WTC11 (cell line): Measurements from ENCODE around the gene MAP3K10.

Experiments
- EMX1 ChIP-seq: fragments of 250-450 bp; sonication (Bioruptor Pico); IDR thresholded peaks from 2 replicates; pipeline ENCODE4 v1.8.0; 2021; ENCODE audit warnings: mild to moderate bottlenecking
- ESRRA ChIP-seq: sonication (generic); formaldehyde crosslinking; IDR thresholded peaks from 2 replicates; pipeline ENCODE4 v1.8.1; 2022; ENCODE audit warnings: mild to moderate bottlenecking, missing genetic modification reagents, borderline replicate concordance
- GRHL2 ChIP-seq: fragments of 250-450 bp; sonication (Bioruptor Pico); IDR thresholded peaks from 2 replicates; pipeline ENCODE4 v1.8.0; 2022; ENCODE audit warnings: mild to moderate bottlenecking, moderate library complexity; ENCODE audit not compliant: insufficient replicate concordance, severe bottlenecking
- MXD4 ChIP-seq: fragments of 250-450 bp; sonication (Bioruptor Pico); IDR thresholded peaks from 2 replicates; pipeline ENCODE4 v1.8.0; 2021; ENCODE audit warnings: mild to moderate bottlenecking, moderate library complexity, borderline replicate concordance
- NR2C2 ChIP-seq: sonication (generic); formaldehyde crosslinking; IDR thresholded peaks from 2 replicates; pipeline ENCODE4 v1.8.0; 2022; ENCODE audit warnings: mild to moderate bottlenecking, missing genetic modification reagents
- RELA ChIP-seq: sonication (generic); formaldehyde crosslinking; IDR thresholded peaks from 2 replicates; pipeline ENCODE4 v1.8.1; 2022; ENCODE audit warnings: missing genetic modification reagents, mild to moderate bottlenecking, borderline replicate concordance
- ZNF121 ChIP-seq: sonication (generic); formaldehyde crosslinking; IDR thresholded peaks from 2 replicates; pipeline ENCODE4 v1.8.0; 2023; ENCODE audit warnings: missing genetic modification reagents
- TF ChIP-seq, protein P1 (sequence below): sonication (generic); formaldehyde crosslinking; IDR thresholded peaks from 2 replicates; pipeline ENCODE4 v1.8.1; 2022; ENCODE audit warnings: mild to moderate bottlenecking, missing genetic modification reagents, moderate library complexity, borderline replicate concordance
- TF ChIP-seq, protein P2 (sequence below): fragments of 200-600 bp; IDR thresholded peaks from 2 replicates; pipeline ENCODE4 v1.8.0; 2022; ENCODE audit warnings: antibody characterized with exemption
- TF ChIP-seq, protein P3 (sequence below): sonication (generic); formaldehyde crosslinking; conservative IDR thresholded peaks from 2 replicates; pipeline ENCODE4 v1.8.1; 2022; ENCODE audit warnings: mild to moderate bottlenecking, missing genetic modification reagents
- TF ChIP-seq, protein P4 (sequence below): sonication (generic); formaldehyde crosslinking; IDR thresholded peaks from 2 replicates; pipeline ENCODE4 v1.8.1; 2023; ENCODE audit warnings: mild to moderate bottlenecking, missing genetic modification reagents, moderate library complexity
- TF ChIP-seq, protein P5 (sequence below): sonication (generic); formaldehyde crosslinking; IDR thresholded peaks from 2 replicates; pipeline ENCODE4 v1.8.1; 2022; ENCODE audit warnings: low read depth, mild to moderate bottlenecking, moderate library complexity, missing genetic modification reagents, borderline replicate concordance

DNA sequence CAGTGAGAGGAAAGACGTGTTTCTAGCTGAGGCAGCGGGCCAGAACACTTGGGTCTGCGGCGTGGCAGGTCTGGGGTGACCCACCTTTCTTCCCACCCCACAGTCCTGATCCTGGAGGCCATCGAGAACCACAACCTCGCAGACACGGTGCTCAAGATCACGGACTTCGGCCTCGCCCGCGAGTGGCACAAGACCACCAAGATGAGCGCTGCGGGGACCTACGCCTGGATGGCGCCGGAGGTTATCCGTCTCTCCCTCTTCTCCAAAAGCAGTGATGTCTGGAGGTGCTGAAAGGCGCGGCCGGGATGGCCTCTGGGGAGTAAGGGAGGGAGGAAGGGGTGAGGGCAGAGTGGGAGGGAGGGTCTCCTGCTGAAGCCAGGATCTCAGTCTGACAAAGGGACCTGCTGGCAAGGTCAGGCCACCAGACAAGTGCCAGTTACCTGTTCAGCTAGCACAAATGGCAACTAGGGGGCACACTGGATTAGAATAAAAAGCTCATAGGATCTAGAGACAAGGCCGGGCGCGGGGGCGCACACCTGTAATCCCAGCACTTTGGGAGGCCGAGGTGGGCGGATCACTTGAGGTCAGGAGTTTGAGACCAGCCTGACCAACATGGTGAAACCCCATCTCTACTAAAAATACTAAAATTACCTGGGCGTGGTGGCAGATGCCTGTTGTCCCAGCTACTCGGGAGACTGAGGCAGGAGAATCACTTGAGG lies 7.2 kb downstream of the MAP3K10 start:
- no peak for TF ChIP-seq EMX1
- TF ChIP-seq, protein P1, sequence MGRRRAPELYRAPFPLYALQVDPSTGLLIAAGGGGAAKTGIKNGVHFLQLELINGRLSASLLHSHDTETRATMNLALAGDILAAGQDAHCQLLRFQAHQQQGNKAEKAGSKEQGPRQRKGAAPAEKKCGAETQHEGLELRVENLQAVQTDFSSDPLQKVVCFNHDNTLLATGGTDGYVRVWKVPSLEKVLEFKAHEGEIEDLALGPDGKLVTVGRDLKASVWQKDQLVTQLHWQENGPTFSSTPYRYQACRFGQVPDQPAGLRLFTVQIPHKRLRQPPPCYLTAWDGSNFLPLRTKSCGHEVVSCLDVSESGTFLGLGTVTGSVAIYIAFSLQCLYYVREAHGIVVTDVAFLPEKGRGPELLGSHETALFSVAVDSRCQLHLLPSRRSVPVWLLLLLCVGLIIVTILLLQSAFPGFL: no peak
- TF ChIP-seq, protein P2, sequence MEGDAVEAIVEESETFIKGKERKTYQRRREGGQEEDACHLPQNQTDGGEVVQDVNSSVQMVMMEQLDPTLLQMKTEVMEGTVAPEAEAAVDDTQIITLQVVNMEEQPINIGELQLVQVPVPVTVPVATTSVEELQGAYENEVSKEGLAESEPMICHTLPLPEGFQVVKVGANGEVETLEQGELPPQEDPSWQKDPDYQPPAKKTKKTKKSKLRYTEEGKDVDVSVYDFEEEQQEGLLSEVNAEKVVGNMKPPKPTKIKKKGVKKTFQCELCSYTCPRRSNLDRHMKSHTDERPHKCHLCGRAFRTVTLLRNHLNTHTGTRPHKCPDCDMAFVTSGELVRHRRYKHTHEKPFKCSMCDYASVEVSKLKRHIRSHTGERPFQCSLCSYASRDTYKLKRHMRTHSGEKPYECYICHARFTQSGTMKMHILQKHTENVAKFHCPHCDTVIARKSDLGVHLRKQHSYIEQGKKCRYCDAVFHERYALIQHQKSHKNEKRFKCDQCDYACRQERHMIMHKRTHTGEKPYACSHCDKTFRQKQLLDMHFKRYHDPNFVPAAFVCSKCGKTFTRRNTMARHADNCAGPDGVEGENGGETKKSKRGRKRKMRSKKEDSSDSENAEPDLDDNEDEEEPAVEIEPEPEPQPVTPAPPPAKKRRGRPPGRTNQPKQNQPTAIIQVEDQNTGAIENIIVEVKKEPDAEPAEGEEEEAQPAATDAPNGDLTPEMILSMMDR: no peak
- TF ChIP-seq ESRRA: no peak
- no peak for TF ChIP-seq GRHL2 (CRISPR knock-in tag)
- no peak for TF ChIP-seq ZNF121 (CRISPR knock-in tag)
- TF ChIP-seq NR2C2 (CRISPR knock-in tag): no peak
- TF ChIP-seq, protein P3, sequence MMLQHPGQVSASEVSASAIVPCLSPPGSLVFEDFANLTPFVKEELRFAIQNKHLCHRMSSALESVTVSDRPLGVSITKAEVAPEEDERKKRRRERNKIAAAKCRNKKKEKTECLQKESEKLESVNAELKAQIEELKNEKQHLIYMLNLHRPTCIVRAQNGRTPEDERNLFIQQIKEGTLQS: no peak
- TF ChIP-seq, protein P4, sequence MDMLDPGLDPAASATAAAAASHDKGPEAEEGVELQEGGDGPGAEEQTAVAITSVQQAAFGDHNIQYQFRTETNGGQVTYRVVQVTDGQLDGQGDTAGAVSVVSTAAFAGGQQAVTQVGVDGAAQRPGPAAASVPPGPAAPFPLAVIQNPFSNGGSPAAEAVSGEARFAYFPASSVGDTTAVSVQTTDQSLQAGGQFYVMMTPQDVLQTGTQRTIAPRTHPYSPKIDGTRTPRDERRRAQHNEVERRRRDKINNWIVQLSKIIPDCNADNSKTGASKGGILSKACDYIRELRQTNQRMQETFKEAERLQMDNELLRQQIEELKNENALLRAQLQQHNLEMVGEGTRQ (CRISPR knock-in tag): no peak
- TF ChIP-seq, protein P5, sequence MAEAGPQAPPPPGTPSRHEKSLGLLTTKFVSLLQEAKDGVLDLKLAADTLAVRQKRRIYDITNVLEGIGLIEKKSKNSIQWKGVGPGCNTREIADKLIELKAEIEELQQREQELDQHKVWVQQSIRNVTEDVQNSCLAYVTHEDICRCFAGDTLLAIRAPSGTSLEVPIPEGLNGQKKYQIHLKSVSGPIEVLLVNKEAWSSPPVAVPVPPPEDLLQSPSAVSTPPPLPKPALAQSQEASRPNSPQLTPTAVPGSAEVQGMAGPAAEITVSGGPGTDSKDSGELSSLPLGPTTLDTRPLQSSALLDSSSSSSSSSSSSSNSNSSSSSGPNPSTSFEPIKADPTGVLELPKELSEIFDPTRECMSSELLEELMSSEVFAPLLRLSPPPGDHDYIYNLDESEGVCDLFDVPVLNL (CRISPR knock-in tag): no peak
- TF ChIP-seq RELA (CRISPR knock-in tag): no peak
- TF ChIP-seq MXD4: no peak
